ENCODE measurements around the gene FGFR1OP2. TPM values are rescaled to one million over a fixed set of nuclear protein-coding genes. Genes with fewer than 3 reads are reported as not detected.
"Not testable (repeated sequence)": the region's sequence is repeated elsewhere in the genome, so short reads cannot be mapped to it uniquely, and the experiment has no call there.

Gene FGFR1OP2
- 37.0 and 52.5 TPM in 2 replicates for total RNA-seq (ENCODE audit: low replicate concordance)

DNA sequence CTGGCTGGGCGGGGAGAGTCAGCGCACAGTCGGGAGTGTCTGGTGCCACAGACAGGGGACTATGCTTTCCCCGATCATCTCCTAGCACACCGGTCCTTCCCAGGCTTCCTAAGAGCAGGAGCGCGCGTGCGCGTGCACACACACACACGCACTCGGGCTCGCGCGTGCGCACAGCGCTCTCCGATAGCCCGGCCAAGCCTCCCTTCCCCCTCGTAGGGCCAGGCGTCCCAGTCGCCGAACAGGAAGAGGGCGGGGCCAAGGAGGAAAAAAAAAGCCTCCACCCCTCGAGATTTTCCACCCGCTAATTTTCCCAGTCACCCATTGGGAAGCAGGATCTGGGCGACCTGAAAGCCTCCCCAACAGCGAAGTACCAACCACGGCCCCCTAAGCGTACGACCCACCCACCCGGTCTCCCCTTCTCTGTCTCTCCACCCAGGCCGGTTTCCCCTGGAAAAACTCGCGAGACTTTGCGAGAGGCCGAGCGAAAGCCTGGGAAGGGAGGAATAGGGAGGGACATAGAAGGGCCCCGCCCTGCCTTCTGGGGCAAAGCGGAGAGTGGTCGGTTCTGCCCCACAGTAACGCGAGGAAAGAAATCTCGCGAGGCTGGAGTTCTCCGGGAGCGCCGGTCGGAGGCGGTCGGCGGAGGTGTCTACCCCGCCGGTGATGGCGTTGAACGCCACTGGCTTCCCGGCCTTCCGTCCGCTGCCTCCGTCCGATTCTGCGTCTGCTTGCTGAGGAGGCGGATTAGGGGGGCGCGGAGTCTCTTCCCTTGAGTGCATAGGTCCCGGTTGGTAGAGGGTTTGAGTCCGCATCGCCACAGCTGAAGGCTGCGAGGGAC, at the start of gene FGFR1OP2, which contains the start of gene INTS13:
FGFR1OP2 (plus strand) TSS at position 608 of the 838 bp plus-strand sequence. CDS start 15,689 bp downstream, outside the sequence.
INTS13 (minus strand) TSS at position 119 of the 838 bp plus-strand sequence. CDS start 1,178 bp downstream, outside the sequence.
- TF ChIP-seq, protein P1, sequence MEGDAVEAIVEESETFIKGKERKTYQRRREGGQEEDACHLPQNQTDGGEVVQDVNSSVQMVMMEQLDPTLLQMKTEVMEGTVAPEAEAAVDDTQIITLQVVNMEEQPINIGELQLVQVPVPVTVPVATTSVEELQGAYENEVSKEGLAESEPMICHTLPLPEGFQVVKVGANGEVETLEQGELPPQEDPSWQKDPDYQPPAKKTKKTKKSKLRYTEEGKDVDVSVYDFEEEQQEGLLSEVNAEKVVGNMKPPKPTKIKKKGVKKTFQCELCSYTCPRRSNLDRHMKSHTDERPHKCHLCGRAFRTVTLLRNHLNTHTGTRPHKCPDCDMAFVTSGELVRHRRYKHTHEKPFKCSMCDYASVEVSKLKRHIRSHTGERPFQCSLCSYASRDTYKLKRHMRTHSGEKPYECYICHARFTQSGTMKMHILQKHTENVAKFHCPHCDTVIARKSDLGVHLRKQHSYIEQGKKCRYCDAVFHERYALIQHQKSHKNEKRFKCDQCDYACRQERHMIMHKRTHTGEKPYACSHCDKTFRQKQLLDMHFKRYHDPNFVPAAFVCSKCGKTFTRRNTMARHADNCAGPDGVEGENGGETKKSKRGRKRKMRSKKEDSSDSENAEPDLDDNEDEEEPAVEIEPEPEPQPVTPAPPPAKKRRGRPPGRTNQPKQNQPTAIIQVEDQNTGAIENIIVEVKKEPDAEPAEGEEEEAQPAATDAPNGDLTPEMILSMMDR (IDR thresholded peaks at IDR 0.05; ENCODE audit: insufficient read depth, low read length): no peak
- H3K4me3 ChIP-seq (ENCODE audit: low read depth, low read length): peak within 1 kb of the TSS; percentile 96
- peak; percentile 99 for DNase-seq (ENCODE audit: low read depth)

DNA sequence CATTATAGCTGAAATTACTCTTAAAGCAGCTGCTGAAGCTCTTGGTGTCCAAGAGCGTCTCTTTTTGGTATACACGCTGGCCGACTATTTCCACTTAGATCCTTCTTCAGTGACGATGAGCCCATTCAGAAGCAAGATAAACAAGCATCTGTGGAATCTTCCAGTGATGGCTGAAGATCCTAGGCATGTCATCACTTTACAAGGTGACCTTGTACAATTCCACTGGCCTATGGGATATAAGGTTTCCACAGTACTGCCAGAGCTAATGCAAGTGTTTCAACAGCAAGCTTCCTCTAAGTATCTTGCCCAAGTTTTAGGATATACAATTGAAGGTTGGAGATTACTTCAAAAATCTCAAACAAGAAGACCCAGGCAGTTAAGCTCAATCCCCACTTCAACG, 47.5 kb upstream of the FGFR1OP2 start:
- TF ChIP-seq, protein P1 (IDR thresholded peaks at IDR 0.05; ENCODE audit: insufficient read depth, low read length): no peak
- no peak for DNase-seq (ENCODE audit: low read depth)
- no peak overlapping the region for H3K4me3 ChIP-seq (ENCODE audit: low read depth, low read length)

DNA sequence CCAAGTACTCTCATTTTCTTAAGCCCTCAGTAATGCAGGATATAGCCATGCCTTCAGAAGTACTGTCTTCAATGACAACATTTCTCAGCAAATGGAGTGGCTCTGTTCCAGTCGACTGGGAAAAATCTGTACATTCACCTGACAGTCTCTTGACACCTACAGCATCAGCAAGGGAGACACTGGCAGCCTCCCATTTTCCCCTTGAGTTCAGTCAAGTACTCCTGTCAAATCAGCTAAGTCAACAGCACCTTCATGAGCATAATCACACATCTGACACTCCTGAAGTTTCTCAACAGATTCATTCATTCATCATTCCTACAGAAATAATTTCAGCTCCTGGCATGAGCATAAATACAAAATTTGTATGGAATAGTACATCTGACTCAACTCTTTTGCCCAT, 46.6 kb upstream of the FGFR1OP2 start:
- TF ChIP-seq, protein P1 (IDR thresholded peaks at IDR 0.05; ENCODE audit: insufficient read depth, low read length): no peak
- no peak for DNase-seq (ENCODE audit: low read depth)
- no peak overlapping the region for H3K4me3 ChIP-seq (ENCODE audit: low read depth, low read length)

DNA sequence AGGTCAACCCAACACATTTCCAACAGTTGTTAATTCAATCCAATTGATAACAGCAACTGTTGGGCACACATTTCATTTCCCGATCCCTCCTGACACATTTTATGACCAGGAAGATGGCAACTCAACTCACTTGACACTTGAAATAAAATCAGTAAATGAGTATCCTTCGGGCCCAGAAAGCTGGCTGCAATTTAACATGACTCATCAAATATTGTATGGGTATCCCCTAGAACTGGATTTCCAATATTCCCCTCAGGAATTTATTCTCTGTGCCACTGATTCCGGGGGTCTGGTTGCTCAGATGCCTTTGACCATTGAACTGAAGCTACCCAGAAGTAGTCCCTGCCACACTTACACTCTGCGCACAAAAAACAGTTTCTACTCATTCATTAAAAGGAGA, 42.6 kb upstream of the FGFR1OP2 start:
- H3K4me3 ChIP-seq (ENCODE audit: low read depth, low read length): no peak overlapping the region
- DNase-seq (ENCODE audit: low read depth): no peak
- TF ChIP-seq, protein P1 (IDR thresholded peaks at IDR 0.05; ENCODE audit: insufficient read depth, low read length): no peak

DNA sequence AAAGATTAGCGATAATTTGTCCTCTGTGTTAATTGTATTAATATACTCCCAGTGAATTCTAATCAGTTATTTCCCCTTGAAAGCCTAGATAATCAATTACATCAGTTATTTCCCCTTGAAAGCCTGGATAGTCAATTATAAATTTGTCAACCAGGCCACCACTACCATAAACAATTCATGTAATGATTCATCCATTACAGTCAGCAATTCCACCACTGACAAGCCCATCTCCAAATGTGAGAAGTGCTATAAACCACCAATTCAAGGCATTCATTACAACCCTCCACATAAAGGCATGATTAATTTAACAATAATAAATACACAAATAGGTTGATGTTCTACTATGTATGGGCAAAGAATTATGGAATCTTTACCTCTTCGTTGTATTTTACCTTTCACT, 41.4 kb upstream of the FGFR1OP2 start:
- TF ChIP-seq, protein P1 (IDR thresholded peaks at IDR 0.05; ENCODE audit: insufficient read depth, low read length): no peak
- no peak for DNase-seq (ENCODE audit: low read depth)
- H3K4me3 ChIP-seq (ENCODE audit: low read depth, low read length): no peak overlapping the region

DNA sequence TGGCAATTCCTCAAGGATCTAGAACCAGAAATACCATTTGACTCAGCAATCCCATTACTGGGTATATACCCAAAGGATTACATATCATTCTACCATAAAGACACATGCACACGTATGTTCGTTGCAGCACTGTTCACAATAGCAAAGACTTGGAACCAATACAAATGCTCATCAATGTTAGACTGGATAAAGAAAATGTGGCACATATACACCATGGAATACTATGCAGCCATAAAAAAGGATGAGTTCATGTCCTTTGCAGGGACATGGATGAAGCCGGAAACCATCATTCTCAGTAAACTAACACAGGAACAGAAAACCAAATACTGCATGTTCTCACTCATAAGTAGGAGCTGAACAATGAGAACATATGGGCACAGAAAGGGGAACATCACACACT, 34.9 kb upstream of the FGFR1OP2 start:
- not testable (repeated sequence) for H3K4me3 ChIP-seq (ENCODE audit: low read depth, low read length); DNase-seq (ENCODE audit: low read depth)

DNA sequence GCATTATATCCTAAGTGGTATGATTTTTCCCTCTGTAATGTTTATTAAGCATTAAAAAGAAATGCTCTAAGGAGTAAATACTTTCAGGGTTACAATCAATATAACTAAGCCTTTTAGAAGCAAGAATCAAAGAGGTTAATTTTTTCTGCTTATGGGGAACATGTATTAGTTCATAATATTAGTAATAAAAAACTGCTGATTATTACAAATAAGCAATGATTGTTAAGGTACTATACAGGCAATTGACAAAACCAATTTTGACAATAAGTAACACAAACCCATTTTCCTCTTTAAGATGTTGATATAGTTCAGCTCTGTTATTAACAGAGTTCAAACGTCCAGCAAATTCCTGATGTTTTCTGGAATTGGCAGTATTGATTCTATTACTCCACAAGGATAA, 32.2 kb upstream of the FGFR1OP2 start:
- H3K4me3 ChIP-seq (ENCODE audit: low read depth, low read length): no peak overlapping the region
- TF ChIP-seq, protein P1 (IDR thresholded peaks at IDR 0.05; ENCODE audit: insufficient read depth, low read length): no peak
- DNase-seq (ENCODE audit: low read depth): no peak

All from fibroblast of the aortic adventitia (primary cell).